SW480 (cell line): Measurements from ENCODE around the gene PIK3R1.

Experiments used
- DNase-seq: peaks from one replicate; pipeline ENCODE4 v3.0.0-alpha.2; 2016; ENCODE audit warnings: low spot score

Gene PIK3R1

DNA sequence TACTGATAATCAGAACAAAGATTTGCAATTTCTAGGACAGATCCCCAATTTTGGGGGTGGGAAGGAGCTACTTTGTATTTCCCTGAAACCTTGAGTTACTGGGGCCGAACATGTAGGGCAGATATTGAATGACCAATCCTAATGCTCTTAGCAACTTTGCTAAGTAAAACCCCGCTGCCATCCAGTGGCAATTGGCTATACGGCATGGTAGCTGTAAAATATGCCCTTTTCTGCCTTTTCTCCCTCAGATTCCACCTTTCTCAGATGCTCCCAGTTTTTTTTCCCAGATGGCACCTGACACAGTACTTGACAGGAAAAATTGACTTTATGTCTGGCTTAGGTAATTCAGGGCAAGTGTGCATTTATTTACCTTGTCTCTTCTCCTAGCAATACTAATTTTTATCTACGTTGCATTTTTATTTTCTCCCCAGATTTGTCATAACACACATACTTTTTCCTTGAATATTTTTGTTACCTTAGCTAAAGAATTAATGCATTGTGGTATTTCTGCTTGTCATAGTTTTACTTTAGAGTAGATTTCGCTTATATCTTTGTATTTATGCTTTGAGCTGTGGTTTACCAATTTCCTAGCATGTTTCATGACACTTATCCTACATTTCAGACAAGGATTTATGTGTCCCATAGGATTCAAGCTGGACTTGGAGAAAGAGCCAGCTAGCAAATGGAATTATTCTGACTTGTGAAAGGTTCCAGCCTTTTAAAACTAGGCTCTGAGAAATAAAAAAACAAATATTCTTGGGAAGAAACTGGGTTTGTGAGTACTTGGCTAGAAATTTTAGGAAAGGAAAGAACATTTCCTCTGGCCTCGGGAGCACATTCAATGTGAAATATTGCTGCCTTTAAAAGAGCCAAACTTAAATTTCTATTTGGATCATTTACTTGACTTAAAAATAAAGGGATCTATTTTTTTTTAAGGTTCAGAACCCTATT is 37.4 kb downstream of the PIK3R1 start:
- peak; percentile 58 for DNase-seq

DNA sequence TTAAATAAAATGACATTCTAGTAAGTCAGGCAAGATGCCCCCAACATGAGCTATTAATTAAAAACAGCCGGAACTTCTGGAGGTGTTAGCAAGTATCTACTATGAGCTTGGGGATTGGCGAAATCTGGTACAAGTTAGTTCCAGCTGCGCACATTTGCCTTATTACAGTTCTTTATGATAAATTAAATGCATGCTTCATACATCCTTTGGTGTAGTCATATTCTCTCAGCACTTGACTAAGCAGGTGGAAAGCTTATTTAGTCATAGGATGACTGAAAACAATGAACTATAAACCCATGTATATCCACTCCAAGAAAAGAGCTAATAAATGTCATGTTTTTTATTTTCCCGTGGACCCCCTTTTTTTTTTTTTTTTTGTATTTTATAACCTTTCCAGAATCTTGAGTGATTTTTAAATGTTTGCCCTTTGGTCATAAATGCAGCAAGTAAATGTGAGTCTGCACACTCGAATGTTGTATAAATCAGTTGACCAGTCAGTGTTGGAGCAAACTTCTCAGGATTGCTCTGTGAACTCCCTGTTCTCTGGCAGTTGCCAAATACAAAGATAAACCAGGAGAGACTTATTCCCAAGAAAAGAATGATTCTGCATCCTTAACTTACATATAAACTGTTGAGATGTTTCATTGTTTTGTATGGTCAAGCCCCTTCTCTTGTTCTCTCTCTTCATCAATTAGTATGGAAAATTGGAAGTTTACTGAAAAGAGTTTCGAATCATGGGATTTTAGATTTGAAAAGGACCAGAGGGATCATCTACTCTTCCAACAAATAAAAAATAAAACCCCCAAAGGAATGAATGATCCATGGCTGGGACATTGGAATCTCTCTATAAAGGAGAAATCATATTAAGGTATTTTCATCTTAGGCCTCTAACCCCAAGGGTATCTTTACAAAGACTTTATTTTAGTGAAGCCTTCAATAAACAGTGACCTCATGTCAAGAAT is 38.3 kb downstream of the PIK3R1 start:
- DNase-seq, result no peak

DNA sequence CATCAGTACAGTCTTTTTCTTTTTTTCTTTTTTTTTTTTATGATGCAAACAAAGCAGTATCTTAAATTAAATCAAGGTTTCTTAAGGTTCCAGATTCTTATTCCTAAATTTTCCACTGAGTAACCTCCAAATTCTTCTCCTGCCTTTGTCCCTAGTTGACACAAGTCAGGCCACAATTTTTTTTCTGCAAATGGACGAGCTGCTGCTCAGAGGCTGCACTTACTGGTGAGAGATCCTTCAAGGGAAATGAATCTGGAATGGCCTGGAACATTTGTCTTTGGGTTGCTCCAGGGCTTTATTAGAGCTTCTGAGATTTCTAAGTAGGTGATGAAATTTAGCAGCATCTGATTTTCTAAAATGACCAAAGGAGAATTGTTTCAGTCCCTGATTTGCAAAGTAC is 39.3 kb downstream of the PIK3R1 start:
- DNase-seq, result no peak

DNA sequence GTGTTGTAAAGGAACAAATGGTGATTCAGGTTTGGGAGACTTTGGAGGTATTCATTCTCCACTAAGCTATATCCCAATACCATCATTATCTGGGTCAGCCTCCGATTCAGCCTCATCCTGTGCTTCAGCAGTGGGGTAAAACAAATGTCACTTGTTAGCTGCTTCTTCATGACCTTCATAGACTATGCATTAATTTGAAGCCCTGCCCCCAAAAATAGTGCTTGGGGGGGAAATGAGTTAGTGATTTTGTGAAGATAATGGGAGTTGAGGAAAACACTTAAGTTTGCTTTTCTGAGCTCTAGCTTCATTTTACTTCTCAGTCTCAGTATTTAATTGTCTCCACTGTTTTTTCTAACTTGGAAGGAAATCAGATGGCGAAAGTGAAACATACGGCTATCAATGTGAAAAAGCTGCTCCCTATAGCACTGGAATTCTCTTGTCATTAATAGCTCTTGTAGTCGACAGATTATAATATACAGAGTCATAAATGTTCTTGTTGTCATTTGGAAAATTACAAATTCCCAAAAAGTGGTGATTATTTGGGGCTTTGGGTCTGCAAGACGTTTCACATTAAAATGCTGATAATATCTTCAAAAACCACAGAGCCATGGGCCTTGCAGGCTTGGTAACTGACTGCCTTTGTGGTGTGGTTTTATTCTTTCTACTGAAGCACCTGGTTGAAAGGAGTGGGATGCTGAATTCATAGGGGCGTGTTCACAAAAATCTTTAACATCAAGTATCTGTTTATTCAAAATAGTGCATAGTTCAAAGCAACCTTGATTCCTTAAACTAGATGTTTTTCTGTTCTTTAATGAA is 40.0 kb downstream of the PIK3R1 start:
- DNase-seq, result no peak

DNA sequence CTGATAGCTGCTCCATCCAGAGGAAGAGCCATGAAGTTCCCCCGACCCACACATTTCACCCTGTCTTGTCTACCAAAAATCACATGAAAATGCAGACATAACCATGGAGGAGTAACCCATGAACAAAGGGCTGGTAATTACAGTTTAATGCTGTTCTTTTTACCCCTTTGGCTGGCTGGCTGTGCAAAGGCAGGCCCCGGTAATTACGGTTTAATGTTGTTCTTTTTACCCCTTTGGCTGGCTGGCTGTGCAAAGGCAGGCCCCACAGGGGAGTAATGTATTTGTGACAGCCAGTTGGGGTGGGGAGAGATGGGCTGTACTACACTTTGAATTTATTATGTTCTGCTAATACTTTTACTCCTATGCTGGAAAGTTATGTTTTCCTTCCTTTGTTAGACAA is 41.7 kb downstream of the PIK3R1 start:
- DNase-seq, result no peak

DNA sequence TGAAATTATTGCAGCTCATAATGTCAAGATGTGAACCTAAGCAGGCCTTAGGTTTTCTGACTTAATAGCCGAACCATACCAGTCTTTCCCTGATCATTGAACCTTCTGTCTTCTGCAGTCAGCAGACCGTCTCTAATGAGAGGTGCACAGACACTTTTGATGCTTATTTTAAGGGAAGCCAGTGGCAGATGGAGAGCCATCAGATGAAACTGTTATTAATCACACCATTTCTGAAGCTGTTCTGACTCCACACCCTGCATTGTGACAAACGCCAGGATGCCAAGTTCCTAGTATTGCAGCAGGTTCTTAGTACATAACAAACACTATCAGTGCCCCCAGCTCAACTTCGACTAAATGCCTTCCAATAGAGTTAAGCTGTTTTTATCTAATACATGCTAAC is 43.0 kb downstream of the PIK3R1 start:
- no peak for DNase-seq

DNA sequence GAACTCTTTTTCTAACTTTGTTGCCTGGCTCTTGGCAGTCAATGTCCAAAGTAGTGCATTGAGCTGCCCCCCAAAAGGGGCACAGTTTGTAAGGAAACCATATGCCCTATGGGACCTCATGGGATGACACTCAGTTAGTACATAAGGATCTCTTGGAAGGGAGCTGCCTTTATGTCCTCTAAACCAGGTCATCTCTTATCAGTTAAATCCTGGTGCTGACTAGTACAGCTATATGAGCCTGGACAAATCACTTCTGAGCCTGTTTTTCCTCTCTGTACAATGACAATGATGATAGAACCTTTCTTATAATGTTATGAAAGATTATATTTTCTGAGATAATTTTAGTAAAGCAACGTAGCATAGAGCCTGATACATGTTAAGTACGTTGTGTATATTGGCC is 44.1 kb downstream of the PIK3R1 start:
- no peak for DNase-seq

DNA sequence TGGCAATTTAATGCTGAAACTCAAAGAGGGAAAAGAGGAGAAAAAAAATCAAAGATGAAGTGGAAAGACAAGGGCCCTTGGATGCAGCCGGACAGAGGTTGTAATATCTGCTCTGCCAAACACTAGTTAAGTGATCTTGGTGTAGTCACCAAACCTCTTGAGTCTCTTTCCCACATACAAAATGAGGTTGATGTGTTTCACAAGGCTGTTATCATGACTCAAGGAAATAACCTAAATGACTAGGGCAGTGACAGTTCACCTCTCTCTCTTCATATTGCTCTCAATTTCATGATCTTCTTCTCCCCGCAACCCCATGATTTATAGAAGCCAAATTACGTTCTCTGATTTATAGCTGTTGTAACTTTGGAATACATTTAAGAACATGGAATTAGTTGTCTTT is 44.9 kb downstream of the PIK3R1 start:
- DNase-seq, result no peak

DNA sequence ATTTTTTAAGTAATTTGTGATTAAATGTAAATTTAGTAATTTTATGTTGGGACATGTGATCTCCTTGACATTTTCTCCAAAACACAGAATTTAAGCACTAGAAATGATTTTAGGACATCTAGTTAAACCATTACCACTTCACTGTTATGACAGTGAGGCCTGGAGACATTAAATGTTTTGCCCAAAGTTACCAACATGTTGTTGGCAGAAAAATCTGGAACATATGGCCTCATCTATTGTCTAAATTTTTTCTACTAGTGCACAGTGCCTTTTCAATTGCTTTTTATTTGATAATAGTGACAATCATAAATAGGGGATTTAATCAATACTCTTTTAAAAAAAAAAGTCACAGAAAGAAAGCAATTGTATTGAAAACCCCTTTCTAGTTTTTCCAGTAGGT is 45.6 kb downstream of the PIK3R1 start:
- DNase-seq, result no peak

DNA sequence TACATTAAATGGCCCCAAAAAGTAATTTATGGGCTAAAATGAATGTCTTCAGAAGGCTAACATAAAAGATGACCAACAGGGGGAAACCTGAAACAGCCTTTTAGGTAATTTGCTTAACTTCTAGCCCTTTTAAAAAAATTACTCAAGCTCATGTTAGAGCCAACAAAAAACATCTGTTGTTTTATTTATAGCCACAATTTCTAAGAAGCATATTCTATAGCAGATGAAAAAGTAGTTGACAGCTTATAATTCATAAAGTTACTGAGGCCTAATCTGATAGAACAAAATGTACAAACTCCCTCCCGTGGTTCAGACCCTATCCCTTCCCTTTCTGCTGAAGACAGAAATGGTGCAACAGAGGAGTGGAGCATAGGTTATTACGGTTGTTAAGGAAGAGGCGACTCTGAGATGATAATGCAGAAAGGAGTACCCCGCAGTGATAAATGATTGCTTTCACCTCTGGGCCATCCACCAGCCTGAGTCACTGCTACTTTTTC is 46.1 kb downstream of the PIK3R1 start:
- no peak for DNase-seq

DNA sequence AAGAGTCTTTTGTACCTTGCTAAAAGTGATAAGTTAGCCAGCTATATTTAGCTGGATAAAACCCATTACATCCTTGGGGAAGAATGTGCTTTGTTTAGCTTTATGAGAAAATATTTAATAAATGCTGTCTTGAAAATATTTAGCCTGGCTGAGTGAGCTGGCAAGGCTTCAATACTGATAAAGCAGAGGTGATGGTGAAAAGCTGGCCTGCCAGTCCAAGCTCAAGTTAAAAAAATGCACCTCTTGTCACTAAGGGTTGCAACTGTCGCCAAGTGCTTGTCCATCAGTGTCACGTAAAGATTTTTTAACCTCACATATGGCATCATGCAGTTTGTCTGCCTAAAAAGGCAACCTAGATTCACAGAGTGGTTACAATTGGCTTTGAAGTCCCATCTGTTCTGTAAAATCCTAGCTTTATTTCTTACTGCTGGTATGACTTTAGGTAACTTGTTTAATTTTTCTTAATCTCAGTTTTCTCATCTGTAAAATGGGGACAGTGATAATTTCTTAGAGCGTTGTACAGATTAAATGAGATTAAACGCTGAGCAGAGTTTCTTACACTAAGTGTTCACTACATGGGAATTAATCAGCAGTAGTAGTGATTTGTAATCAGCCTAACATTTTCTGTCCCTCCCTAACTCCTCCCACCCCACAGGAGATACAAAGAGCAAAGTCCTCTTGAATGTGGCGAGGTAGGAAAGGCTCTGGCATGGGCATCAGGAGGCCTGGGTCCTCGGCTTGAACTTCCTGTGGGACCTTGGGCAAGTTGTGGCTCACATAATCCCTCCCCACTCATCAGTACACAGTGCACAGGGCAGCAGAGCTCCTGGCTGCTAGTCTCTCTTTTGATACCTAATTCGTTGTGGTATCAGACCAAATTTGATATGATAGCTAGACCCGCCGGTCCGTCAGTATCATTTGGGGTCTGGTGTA is 48.7 kb downstream of the PIK3R1 start:
- peak; percentile 23 for DNase-seq

DNA sequence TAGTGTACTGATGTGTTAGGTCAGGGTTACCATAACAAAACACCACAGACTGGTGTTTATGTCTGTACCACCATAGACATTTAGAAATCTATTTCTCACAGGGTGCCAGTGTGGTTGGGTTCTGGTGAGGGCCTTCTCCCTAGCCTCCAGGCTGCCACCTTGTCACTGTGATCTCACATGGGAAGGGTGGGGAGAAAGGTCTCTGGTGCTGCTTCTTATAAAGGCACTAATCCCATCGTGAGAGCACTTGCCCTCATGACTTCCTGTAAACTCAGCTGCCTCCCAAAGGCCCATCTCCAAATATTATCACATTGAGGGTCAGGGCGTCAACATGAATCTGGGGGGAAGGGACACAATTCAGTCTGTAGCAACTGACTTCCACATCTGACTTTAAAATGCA is 49.8 kb downstream of the PIK3R1 start:
- no peak for DNase-seq

DNA sequence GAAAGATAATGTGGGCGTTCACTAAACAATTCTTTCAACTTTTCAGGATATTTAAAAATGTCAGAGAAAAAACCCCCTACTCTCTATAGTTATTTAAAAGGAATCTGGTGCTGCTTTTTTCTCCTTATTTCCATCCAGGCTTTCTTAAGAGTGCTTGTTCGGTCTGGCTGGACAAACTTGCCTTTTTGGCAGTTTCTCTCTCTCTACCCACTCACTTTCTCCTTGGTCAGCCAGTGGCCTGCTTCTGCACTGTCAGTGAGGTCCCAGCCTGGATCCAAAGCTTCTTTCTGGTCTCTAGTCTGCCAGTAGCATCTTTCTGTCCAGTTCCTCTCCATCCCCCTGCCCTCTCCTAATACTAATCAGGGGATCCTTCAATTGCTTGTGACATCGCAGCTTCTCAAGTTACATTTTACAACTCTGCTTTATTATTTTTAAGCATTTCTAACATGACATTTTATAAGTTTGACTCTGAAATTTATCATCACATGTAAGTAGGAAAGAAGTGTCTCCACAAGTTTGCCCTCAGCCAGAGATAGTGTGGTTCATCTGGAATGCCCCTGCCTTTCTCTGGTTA is 50.4 kb downstream of the PIK3R1 start:
- no peak for DNase-seq

DNA sequence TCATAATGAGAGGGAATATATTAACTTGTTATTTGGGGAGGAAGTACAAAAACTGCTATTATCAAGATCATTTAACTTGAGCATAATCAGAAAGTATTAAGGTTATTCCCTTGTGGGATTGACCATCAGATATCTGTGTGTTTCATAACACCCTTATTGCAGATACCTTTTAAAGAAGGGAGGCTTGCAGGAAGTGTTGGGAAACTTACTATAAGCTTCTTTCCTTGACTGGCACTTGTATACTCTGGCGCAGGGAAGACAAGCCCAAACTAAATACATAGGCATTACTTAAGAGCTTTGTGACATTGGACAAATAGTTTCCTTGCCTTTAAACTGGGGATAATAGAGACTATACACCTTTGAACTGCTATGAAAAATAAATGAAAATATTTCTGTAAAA is 50.9 kb downstream of the PIK3R1 start:
- no peak for DNase-seq

DNA sequence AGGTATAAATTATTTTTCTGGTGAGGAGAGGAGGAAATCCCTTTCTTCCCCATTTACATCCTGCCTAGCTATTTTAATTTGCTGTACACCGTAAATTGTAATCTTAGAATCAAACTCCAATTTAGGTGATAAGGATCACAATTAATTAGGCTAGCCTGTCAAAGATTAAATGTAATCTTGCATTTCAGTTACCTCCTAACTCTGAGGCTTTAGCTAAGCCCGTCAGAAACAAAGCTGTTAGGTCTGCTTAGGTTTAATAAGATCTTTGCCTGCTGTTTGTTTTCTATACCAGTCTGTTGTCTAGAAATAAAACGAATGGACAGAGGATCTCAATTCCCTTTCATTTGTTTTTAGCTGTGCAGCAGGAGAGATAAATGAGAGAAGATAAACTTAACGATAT is 51.5 kb downstream of the PIK3R1 start:
- DNase-seq, result no peak

DNA sequence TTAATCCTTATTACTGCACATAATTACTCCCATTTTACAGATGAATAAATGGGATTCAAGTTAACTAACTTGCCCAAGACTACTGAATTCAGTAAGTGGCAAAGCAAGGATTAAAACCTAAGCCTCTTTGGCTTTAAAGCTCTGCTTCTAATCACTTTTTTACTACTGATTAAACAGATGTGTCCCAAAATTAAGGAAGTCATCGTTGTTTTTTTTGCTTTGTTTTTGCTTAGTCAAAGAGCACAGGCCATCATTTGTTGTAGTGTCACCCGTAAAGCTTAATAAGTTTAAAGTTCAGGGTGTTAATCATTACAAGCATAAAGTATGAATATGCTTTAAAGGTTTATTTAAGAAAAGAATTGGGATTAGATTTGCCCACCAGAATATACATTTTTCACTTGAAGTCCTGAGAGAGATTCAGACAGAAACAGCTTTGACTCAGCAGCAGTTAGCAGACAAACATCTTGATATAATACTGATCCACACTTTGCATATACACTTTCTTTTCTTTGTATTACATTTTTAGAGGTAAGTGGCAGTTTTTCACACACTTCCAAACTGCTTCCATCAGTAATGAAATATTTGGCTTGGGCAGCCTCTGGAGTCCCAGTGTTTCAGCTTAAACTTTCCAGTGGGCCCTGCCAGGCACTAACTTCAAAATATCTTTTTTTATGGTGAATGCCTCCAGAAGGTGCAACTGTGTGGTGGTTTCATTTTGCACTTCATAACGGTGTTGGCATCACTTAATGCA is 52.7 kb downstream of the PIK3R1 start:
- no peak for DNase-seq

DNA sequence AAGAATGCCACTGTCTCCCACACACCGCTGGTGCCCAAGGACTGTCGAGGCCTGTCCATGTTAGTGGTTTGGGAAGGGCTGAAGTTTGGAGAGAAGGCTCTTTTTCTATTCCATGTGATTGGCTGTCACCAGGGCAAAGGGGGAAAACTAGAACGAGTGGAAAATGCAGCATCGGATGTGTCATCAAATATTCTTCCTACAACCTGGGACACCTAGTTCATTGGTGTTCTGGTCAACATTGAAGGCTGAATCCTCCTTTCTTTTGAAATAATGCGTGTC is 53.2 kb downstream of the PIK3R1 start:
- no peak for DNase-seq

DNA sequence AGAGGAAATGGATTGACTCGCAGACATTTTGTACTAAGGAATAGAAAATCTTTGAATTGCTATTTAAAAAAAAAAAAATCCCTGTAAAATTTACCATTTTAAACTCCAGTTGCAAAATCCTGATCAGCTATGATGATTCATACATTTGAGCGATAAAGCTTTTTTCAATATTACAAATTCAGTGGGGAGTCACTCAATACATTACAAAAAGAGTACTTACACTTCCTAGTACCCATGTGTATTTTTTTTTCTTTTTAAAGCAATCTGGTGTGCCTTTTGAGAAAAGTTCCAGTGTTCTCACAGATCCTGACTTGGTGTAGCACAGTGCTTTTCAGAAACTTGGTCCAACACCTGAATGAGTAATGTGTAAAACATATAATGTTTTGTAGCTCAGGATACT is 54.3 kb downstream of the PIK3R1 start:
- DNase-seq, result no peak

DNA sequence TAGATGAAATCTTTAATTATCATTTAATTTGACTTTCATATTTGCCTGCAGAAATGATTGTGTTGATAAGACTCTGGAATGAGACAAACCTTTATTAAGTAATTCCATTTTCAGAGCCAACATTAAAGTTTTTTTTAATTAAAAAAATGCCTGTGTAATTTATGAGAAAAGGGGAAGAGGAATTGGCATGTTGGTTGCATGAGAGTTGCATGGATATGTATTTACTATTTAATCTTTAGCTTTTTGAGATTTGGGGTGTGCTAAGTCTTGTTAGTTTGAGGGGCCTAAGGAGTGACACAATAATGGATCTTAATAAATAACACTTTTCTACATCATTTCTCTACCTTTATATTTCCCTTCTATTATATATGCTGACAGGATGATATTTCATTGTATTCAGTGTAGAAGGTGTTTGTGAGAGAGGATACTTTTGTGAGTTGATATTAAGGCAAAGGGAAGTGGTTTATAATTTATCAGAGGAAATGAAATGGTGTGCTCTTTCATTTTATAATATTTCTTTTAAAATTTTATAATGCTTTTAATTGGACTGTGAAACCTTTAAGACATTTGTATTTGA is 54.9 kb downstream of the PIK3R1 start:
- DNase-seq, result no peak

DNA sequence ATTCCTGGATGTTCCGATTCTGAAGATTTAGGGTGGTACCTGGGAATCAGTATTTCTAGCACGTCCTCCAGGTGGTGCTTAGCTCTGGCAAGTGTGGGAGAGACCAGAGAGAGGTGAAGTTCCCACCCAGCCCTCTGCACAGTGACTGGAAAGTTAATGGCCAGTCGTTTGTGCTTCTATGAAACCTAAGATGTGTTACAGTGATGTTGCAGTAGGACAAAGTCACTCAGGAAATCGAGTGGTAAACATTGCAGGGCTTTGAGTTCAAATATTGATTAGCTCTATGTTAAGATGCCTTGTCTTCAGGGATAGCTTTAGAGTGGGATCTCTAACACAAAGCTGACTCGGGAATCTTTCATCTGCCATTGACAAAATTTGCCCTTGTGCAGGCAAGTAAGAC is 55.6 kb downstream of the PIK3R1 start:
- DNase-seq, result no peak
